ENCODE data around the gene ATP5F1E. TPM values are rescaled to one million over a fixed set of nuclear protein-coding genes. Genes with fewer than 3 reads are reported as not detected.

Gene ATP5F1E
- total and polyA plus RNA-seq, 10 of the 15 experiments (the other 5 are each of a cell fraction or from before 2014, with no cell fraction given): 49.0 to 407 (median 117) TPM

GRCh38 chr20:59014680-59015389, 17.3 kb downstream of the ATP5F1E start:
- no peak overlapping the region for H3K4me2 ChIP-seq (ENCODE audit: control insufficient read depth, insufficient read depth)
- CTCF ChIA-PET: no interaction called here
- H3K9me3 ChIP-seq (replicated peaks; ENCODE audit: control insufficient read depth, insufficient read depth, low read length): no peaks in the 10 kb centered on the region
- BruUV-seq (replicated peaks): no TSS peak
- POLR2A ChIA-PET: no interaction called here
- H3K4me1 ChIP-seq (ENCODE audit: control insufficient read depth, insufficient read depth, low read length): peaks cover 11% of the 10 kb centered on the region
- TF ChIP-seq CBFB (IDR thresholded peaks at IDR 0.05; ENCODE audit: low read depth) (no peak), JUND (IDR thresholded peaks at IDR 0.05; ENCODE audit: low read depth, low read length) (no peak), ATF3 (IDR thresholded peaks at IDR 0.05; ENCODE audit: borderline replicate concordance, extremely low read depth, low read depth, low read length) (no peak), PAX5 (IDR thresholded peaks at IDR 0.05; ENCODE audit: borderline replicate concordance, low read depth, low read length) (no peak), CEBPB (IDR thresholded peaks at IDR 0.05; ENCODE audit: borderline replicate concordance in 1 of 2, low read depth in 2 of 2, low read length in 2 of 2) (no peak), ELK1 (IDR thresholded peaks at IDR 0.05; ENCODE audit: low read depth, low read length) (no peak), HDAC6 (IDR thresholded peaks at IDR 0.05; ENCODE audit: unreplicated experiment) (no peak)
- no peak for FAIRE-seq
- H3K79me2 ChIP-seq (ENCODE audit: control insufficient read depth, insufficient read depth, low read length): no peaks in the 10 kb centered on the region
- H3K36me3 ChIP-seq (ENCODE audit: control insufficient read depth in 2 of 2, insufficient read depth in 2 of 2, low read length in 1 of 2): peaks cover 0 to 1% of the 10 kb centered on the region in 2 experiments; a peak in 2 of 4 replicates
- in situ Hi-C loops (cut with MboI): no loop called here
- intact Hi-C loops (cut with micrococcal nuclease; ENCODE audit: unreplicated experiment): no loop called here
- RAD21 ChIA-PET (ENCODE audit: unreplicated experiment): no interaction called here
- DNase-seq (ENCODE audit: low read depth, low spot score): no peak
- H3K27ac ChIP-seq (ENCODE audit: control insufficient read depth, insufficient read depth): no peak overlapping the region
- WGBS (ENCODE audit: insufficient coverage, insufficient replicate concordance, low lambda C conversion rate, missing lambda C conversion rate): 88% methylated on average over 17 of the region's 17 CpGs
- H3K4me3 ChIP-seq: no peak overlapping the region
- H4K20me1 ChIP-seq (ENCODE audit: control insufficient read depth, insufficient read depth): no peaks in the 10 kb centered on the region
- no peaks in the 10 kb centered on the region for H3K27me3 ChIP-seq (replicated peaks in 1 of 2; ENCODE audit: control insufficient read depth in 2 of 2, insufficient read depth in 2 of 2, low read length in 1 of 2)
- ATAC-seq: no peak
- SMC1A ChIA-PET (ENCODE audit: uncharacterized antibody, unreplicated experiment): no interaction called here
- H3K9ac ChIP-seq (ENCODE audit: control insufficient read depth, insufficient read depth, low read length): no peak overlapping the region
- no peak overlapping the region for H2AFZ ChIP-seq (ENCODE audit: control insufficient read depth, low read depth, low read length)

All from GM12878 (cell line).